ENCODE data around the gene LPGAT1.

DNA sequence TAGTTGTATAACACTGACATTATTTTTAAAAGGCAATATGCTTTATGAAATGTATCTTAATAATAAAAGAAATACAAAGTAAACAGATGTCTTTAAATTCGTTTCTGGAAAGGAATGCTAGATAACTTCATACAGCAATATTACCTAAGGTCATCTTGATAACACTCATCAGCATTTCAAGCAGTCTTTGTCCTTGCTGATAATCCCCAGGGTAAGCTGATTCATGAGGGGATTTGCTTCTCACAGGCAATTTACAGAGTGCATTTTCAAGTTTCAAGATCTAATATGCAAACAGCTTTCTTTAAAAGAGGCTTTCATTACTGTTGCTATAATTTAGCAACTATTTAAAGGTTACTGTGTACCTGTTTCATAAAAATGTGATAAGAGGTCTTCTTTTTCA is 80.0 kb downstream of the LPGAT1 start:
- TF ChIP-seq CTCF (IDR thresholded peaks at IDR 0.05) (no peak), POLR2A (IDR thresholded peaks at IDR 0.05) (no peak), POLR2AphosphoS5 (IDR thresholded peaks at IDR 0.05) (no peak)
